Mucosa of rectum (tissue), 2 donors: Measurements from ENCODE around the gene KAT14.
A peak's percentile ranks its signal among the peaks of the same experiment; 100 is the strongest.
"Not testable (repeated sequence)": the region's sequence is repeated elsewhere in the genome, so short reads cannot be mapped to it uniquely, and the experiment has no call there.

Experiments used
- H3K27ac ChIP-seq, 2 donors: one replicate each; pipeline ENCODE4 v1.7.0; 2013; ENCODE audit warnings: inconsistent platforms in 2 of 2, low read depth in 2 of 2, low read length in 2 of 2
- H3K27me3 ChIP-seq, 2 donors: one replicate each; pipeline ENCODE4 v1.7.0; 2013; ENCODE audit warnings: low read length in 2 of 2; ENCODE audit not compliant: control insufficient read depth in 2 of 2, insufficient read depth in 2 of 2
- H3K36me3 ChIP-seq, 2 donors: one replicate each; pipeline ENCODE4 v1.7.0; 2013; ENCODE audit warnings: low read length in 2 of 2; ENCODE audit not compliant: control insufficient read depth in 2 of 2, insufficient read depth in 2 of 2
- H3K4me1 ChIP-seq, 2 donors: one replicate each; pipeline ENCODE4 v1.7.0; 2013; ENCODE audit warnings: low read length in 2 of 2, mild to moderate bottlenecking in 1 of 2; ENCODE audit not compliant: control insufficient read depth in 2 of 2, insufficient read depth in 2 of 2
- H3K4me3 ChIP-seq, 2 donors: one replicate each; pipeline ENCODE4 v1.7.0; 2013; ENCODE audit warnings: low read length in 2 of 2
- H3K9ac ChIP-seq, 2 donors: one replicate each; pipeline ENCODE4 v1.7.0; 2013; ENCODE audit warnings: low read length in 2 of 2, low read depth in 1 of 2, mild to moderate bottlenecking in 1 of 2
- H3K9me3 ChIP-seq, 2 donors: one replicate each; pipeline ENCODE4 v1.7.0; 2013; ENCODE audit warnings: low read length in 2 of 2; ENCODE audit not compliant: control insufficient read depth in 2 of 2
- donor health status: healthy.
- donor health status: Normal muscosa, but diverticular disease.

Gene KAT14

DNA sequence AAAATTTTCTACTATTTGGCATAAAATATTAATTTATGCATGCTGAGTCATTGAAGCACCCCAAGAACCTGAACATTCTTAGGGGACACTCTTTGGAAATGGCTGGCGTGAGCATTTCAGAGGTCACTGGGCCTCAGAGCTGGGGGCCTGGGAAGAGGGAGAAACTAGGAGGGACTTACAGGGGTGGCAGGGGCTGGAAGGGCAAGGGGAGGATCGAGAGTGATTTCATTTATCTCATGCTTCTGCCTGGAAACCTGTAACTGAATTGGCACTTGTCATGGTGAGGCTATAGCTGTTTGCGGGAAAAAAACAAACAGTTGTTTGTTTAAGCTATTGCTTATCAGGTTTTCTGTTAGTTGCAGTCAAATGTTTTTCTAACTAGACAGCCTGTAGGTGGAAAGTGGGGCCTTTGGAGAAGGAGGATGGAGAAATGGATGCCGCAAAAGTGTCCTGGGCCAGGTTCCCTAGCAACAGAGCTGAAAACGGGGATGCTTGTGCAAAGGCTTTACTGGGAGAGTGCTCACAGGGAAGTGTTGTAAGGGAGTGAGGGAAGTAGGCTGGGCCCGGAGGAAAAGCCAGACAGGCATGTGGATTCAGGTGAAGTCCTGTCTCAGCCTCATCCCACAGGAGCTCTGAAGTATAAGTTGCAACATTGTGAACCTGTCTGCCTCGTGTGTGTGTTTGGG is 36.4 kb upstream of the KAT14 start:
- Histone ChIP-seq H3K4me1 (no peaks in the 10 kb centered on the region), H3K36me3 (no peaks in the 10 kb centered on the region), H3K27me3 (no peaks in the 10 kb centered on the region), H3K9ac (no peak overlapping the region), H3K27ac (no peak overlapping the region), H3K9me3 (no peaks in the 10 kb centered on the region), H3K4me3 (no peak overlapping the region)

DNA sequence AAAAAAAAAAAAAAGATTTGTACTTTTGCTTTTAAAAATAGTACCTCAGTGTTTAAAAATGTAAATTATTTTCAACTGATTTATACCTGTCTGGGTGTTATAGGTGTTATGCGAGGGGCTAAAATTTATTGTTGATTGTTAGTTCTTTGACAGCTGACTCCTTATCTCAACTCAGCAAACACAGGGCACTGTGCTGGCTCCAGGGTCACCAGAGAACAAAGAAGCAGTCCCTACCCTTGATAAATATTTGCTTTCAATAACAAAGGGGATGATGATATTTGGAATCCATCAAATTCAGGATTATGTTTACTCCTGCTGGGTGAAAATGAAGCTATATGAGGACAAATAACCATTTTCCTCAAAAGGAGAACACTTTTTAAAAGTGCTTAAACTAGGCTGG is 34.2 kb upstream of the KAT14 start:
- Histone ChIP-seq H3K36me3 (no peaks in the 10 kb centered on the region), H3K9ac (no peak overlapping the region), H3K27me3 (no peaks in the 10 kb centered on the region), H3K27ac (no peak overlapping the region), H3K4me1 (no peaks in the 10 kb centered on the region), H3K4me3 (no peak overlapping the region), H3K9me3 (no peaks in the 10 kb centered on the region)

DNA sequence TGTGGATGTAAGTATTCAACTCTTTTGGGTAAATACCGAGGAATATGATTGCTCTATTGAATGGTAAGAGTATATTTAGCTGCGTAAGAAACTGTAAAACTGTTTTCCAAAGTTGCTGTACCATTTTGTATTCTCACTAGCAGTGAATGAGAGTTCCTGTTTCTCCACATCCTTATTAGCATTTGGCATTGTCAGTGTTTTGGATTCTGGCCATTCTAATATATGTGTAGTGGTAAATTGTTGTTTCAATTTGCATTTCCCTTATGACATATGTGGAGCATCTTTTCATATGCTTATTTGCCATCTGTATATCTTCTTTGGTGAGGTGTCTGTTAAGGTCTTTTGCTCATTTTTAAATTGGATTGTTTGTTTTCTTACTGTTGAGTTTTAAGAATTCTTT is 29.3 kb upstream of the KAT14 start:
- no peaks in the 10 kb centered on the region for H3K27me3 ChIP-seq
- H3K9ac ChIP-seq, result no peak overlapping the region
- no peaks in the 10 kb centered on the region for H3K9me3 ChIP-seq
- H3K4me3 ChIP-seq, result no peak overlapping the region
- H3K4me1 ChIP-seq, result no peaks in the 10 kb centered on the region
- H3K27ac ChIP-seq, result no peak overlapping the region
- no peaks in the 10 kb centered on the region for H3K36me3 ChIP-seq

DNA sequence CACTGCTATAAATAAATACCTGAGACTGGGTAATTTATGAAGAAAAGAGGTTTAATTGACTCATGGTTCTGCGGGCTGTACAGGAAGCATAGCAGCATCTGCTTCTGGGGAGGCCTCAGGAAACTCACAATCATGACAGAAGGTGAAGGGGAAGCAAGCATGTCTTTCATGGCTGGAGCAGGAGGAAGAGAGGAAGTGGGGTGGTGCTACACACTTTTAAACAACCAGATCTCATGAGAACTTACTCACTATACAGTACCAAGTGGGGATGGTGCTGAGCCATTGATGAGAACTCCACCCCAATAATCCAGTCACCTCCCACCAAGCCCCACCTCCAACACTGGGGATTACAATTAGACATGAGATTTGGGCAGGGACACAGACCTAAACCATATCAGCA is 9.1 kb upstream of the KAT14 start:
- not testable (repeated sequence) for H3K4me3 ChIP-seq, H3K27me3 ChIP-seq, H3K9me3 ChIP-seq, H3K36me3 ChIP-seq, H3K9ac ChIP-seq, H3K4me1 ChIP-seq, H3K27ac ChIP-seq

DNA sequence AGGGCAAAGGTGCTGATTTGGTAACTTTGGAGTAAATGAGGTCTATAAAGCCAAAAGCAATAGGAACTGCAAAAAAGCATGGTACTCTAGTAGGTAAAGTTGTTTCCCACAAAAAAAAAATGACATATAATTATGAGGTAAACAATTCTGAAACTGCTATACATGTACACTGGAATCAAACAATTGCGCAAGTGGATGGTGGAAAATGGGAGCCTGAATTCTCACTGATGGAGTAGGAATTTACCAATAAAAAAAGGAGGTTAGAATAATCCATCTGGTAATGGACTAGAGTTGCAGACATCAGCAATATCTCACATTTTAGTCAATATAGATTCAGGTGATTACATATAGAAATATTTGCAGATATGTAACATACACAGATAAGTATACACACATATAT is 5.0 kb upstream of the KAT14 start:
- no peaks in the 10 kb centered on the region for H3K27me3 ChIP-seq
- H3K9ac ChIP-seq, result no peak overlapping the region
- H3K4me1 ChIP-seq, result peaks cover 9 to 11% of the 10 kb centered on the region in 2 donors
- H3K36me3 ChIP-seq, result no peaks in the 10 kb centered on the region
- no peaks in the 10 kb centered on the region for H3K9me3 ChIP-seq
- H3K27ac ChIP-seq, result no peak overlapping the region
- H3K4me3 ChIP-seq, result no peak overlapping the region

DNA sequence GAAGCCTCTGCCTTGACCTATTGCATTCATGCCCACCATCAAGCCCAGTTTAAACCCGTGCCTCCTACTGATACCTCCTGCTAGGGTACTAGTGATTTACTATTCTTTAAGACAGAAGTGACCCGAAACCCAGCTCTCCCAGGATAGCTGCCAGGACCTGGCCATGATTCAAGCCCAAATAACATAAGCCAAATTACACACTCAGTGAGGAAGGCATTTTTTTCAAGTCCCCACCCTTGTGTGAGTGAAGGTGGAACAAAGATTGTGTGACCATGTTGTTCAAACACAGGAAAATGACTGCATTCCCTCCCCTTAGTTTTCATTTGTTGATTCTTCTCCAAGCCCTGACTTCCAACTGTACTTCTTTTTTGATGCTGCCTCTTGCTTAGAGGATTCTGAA is 3.7 kb upstream of the KAT14 start:
- H3K9me3 ChIP-seq, result no peaks in the 10 kb centered on the region
- H3K27me3 ChIP-seq, result no peaks in the 10 kb centered on the region
- H3K27ac ChIP-seq, result peak overlapping the region; percentile 61 to 69
- H3K4me3 ChIP-seq, result peak overlapping the region; percentile 9 to 30
- H3K4me1 ChIP-seq, result peaks cover 13 to 15% of the 10 kb centered on the region in 2 donors
- no peaks in the 10 kb centered on the region for H3K36me3 ChIP-seq
- H3K9ac ChIP-seq, result peak overlapping the region in 1 of 2 donors; percentile 4

DNA sequence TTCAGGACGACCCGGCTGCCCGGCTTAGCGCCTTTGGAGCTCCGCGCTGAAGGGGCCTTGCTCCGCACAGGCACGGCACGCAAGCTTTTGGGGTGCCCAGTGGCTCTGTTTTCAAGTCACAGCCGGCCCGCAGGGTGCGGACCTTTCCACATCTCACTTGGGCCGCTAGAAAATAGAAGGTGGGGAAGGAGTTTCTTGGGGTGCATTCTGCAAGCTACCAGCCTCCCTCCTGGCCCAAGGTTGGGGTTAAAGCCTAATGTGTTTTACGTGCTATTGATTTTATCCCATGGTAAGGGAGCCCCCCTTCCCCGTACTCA is 561 bp downstream of the KAT14 start:
- Histone ChIP-seq H3K4me3 (peak overlapping the region; percentile 96), H3K36me3 (peaks cover 8 to 9% of the 10 kb centered on the region in 2 donors), H3K27me3 (no peaks in the 10 kb centered on the region), H3K27ac (peak overlapping the region; percentile 92 to 93), H3K4me1 (peaks cover 22 to 26% of the 10 kb centered on the region in 2 donors), H3K9me3 (no peaks in the 10 kb centered on the region), H3K9ac (peak overlapping the region; percentile 94)

DNA sequence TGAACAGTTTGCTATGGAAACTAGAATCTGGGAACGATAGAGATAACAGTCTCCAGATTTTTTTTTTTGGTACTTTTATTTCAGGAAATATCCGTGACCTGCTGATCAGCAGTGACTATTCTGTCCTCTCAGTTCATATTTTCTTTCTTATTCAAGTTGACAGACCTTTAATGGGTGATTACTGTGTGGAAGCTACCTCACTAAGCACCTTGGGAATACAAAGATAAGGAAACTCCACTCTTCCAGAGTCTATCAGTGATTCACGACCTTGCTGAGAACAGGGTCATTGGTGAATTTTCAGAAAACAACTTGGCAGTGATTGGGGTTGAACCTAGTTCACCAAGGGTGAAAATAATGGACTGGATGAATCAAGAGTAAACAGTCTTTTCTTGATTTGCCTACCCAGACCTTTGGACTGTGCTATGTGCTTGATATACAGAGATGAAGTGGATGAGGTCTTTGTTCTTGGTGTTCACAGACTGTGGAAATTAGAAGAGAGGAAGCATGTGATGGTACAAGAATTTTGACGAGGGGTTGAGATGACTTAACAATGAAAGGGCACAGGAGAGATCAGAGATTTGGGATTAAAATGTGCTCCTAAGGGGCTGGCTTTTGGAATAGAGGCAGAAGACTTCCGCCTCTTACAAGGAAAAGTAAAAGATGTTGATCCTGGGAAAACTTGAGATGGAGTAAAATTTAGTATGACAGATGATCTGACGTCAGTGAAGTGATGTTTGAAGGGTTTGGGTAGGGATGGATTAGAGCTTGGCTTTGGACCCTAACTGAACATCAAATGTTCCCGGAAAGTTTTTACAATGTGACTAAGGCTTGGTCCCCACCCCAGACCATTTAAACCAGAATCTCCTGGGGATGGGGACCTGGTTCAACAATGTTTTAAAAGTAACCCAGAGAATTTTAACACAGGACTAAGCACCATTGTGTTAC is 1.2 kb downstream of the KAT14 start:
- peaks cover 21 to 22% of the 10 kb centered on the region in 2 donors for H3K4me1 ChIP-seq
- H3K4me3 ChIP-seq, result peak overlapping the region; percentile 96
- H3K9me3 ChIP-seq, result no peaks in the 10 kb centered on the region
- H3K9ac ChIP-seq, result peak overlapping the region; percentile 94
- no peaks in the 10 kb centered on the region for H3K27me3 ChIP-seq
- H3K36me3 ChIP-seq, result peaks cover 9 to 11% of the 10 kb centered on the region in 2 donors
- peak overlapping the region; percentile 92 to 93 for H3K27ac ChIP-seq

DNA sequence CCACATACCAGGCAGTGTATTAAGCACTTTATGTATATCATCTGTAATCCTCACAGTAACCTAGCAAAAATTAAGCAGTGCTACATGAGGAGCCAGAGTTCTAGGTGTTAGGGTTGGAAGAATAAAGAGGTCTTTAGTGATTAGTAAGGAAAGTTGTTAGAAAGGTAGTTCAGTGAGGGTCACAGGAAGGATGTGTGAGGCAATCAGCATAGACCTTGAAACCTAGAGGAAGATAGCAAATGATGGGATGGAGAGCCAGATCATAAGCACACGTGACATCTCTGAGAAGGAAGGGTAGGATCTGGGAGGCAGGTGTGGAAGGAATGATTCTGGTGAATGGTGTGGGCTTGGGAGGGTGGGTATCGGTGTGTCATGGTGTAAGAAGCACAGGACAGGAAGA is 2.2 kb downstream of the KAT14 start:
- no peaks in the 10 kb centered on the region for H3K27me3 ChIP-seq
- H3K27ac ChIP-seq, result no peak overlapping the region
- H3K4me3 ChIP-seq, result peak overlapping the region in 1 of 2 donors; percentile 3
- H3K9ac ChIP-seq, result no peak overlapping the region
- no peaks in the 10 kb centered on the region for H3K9me3 ChIP-seq
- H3K36me3 ChIP-seq, result peaks cover 9 to 11% of the 10 kb centered on the region in 2 donors
- peaks cover 15 to 18% of the 10 kb centered on the region in 2 donors for H3K4me1 ChIP-seq

DNA sequence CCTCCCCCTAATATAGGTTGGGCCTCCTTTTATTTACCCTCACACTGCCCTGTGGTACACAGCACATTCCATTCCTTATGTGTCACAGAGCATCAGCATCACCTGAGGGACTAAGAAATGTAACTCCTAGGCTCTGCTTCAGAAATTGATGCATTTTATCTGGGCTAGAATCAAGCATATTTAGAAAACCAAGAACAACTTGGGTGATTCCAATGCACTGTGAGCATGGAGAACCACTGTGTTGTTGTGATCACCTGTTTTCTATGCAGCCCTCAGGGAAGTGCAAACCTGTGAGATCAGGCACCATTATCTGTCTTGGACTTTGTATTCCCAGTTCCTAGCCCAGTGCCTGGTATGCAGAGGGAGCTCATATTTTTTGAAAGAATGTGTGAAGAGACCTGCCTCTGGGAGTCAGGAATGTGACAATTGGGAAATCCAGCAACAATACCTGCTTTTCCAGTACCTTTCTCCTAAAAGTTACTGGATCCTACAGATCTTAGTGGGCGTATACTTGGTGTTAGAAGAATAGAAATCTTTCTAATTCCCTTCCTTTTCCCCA is 7.0 kb downstream of the KAT14 start:
- no peak overlapping the region for H3K4me3 ChIP-seq
- no peaks in the 10 kb centered on the region for H3K27me3 ChIP-seq
- H3K27ac ChIP-seq, result no peak overlapping the region
- peaks cover 11% of the 10 kb centered on the region in 2 donors for H3K36me3 ChIP-seq
- no peaks in the 10 kb centered on the region for H3K9me3 ChIP-seq
- peaks cover 3 to 4% of the 10 kb centered on the region in 2 donors for H3K4me1 ChIP-seq
- H3K9ac ChIP-seq, result no peak overlapping the region
